NCI-H146 treated with DMSO at 0.1 percent for 48 hours (cell line): ENCODE data around the gene FERMT1.
"Not testable (repeated sequence)": the region's sequence is repeated elsewhere in the genome, so short reads cannot be mapped to it uniquely, and the experiment has no call there.

Experiments used
- DNase-seq: peaks from one replicate; lab custom pipeline; 2025; ENCODE audit not compliant: unreplicated experiment; lab: John Stamatoyannopoulos, UW

FERMT1 gene

DNA sequence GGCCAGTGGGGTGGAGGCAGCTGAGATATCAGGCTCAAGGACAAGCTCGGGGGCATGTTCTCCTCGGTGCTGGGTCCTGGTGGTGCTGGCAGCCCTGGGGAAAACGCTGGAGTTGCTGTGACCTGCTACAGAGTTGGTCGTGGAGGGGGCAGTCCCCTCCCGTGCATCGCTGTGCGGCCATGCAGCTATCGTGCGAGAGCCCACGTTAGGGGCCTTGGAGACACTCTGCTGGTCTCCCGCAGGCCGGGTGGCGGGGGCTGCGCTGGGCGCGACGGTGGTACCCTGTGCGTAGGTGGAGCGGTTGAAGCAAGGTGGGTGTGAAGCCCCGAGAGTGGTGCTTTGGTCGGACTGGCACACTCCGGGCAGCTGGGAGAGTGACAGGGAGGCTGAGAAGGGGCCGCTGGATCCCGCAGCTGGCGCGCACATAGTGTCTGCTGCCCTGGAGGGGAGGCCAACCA is 81.0 kb downstream of the FERMT1 start:
- no peak for DNase-seq

DNA sequence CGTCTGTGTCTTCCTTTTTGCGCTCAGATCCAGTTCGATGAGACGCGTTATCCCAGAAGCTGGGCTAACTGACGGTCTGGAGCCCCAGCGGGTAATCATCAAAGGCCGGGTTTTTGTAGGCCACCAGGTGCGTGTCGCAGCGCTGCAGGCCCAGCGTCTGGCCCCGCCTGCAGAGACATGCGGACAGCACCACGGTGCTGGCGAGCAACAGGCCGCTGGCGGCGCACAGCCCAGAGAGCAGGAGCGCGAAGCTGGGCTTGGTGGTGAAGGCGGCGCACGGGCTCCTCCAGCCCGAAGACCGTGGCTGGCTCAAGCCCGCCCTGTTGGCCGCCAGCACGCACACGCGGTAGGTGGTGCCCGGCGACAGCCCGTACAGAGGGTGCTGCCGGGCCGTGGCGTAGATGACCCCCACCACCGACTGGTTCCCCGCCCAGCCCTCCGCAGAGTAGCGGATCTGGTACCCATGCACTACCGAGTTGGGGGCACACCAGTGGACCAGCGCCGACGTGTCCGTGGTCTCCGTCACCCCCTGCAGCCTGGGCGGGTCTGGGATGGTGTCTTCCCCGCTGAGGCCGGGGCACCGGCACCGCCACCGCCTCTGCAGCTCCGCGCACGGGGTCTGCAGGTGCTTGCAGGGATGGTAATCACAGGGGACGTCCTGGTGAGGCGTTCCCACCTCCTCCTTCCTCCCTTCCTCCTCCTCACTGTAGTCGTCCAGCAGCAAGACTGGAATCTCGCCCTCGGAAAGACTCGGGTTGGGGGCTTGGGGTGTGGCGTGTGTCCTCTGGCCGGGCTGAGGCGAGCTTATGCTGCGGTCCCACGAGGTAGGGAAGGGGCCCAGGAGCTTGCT is 81.6 kb downstream of the FERMT1 start:
- no peak for DNase-seq

DNA sequence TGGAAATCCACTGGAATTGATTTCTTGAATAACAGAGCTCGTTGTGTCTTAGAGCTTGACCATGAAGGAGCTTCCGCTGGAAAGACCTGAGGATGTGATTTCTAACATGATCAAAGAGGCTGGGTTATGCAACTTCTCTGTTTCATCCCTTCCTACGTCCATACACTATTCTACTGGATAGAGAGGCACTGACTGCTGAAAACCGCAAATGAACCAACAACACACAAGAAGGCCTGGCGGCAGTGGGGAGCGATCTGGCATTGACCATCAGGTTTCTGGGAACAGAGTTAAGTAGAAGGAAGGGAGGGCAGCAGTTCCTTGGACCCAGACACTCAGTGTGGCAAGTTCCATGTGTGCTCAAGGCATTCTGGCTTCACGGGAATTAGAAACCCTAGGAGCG is 82.3 kb downstream of the FERMT1 start:
- DNase-seq, result no peak

DNA sequence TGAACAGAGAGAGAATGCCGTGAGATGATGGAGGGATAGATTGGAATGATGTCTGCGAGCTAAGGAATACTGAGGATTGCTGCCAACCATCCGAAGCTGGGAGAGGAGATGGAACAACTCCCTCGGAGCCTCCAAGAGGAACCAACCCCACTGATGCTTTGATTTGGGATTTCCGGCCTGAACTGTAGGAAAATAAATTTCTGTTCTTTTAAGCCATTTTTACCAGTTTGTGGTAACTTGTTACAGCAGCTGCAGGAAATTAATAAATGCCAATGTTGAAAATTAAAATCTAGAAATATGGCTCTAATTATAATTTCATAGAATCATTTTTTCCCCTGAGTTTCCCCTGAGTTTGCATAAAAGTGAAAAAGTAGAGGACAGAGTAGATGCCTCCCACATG is 83.1 kb downstream of the FERMT1 start:
- DNase-seq, result no peak

DNA sequence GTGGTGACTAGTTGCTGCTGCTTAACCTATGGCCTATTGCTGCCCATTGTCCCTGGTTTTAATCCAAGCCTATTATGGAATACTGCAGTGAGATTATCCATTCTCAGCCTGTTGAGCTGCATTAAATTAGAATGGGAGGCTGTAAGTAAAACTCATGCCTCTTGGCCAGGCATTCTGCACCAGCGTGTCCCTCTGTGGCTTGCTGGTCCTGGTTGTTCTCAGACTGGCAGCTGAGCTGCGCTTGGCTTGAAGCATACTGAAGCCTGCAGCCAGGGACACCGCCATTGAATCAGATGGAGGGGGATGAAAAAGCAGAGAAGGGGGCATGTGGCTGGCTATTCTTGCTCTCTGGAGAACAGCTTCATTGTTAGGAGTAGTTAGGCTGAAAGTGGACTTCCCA is 84.6 kb downstream of the FERMT1 start:
- no peak for DNase-seq

DNA sequence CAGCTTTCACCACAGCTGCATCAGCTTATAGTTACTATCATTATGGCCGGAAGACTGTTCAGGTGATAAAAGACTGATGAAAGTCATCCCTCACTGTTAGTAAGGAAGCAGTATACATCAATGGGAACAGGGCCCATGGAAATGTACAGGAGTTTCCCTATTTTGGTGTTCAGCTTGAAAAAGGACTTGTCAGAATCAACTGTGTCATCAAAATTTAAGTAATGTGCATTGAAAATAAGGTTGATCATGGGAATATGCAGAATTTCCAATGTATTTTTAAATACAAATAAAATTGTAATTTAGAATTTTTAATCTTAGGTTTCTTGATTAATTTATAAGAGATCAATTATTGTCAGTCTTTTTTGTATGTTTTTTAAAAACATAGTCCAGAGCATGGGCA is 85.7 kb downstream of the FERMT1 start:
- no peak for DNase-seq

DNA sequence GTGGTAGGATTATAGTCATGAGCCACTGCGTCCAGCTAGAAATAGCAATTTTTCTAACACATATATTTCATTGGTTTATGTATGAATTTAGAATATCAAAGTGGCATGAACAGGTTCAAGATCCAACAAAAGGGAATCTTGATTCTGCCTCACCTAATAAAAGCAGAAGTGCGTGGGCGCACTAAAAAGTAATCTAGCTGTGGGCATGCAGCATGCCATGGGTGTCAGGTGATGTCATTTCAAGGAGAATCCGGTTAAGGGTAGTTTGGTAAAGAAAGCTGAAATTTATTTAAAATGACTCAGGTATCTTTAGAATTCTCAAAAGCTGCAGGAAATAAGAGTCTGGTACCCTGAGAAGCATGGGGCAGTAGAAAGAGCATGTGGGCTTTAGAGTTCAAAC is 86.6 kb downstream of the FERMT1 start:
- no peak for DNase-seq

DNA sequence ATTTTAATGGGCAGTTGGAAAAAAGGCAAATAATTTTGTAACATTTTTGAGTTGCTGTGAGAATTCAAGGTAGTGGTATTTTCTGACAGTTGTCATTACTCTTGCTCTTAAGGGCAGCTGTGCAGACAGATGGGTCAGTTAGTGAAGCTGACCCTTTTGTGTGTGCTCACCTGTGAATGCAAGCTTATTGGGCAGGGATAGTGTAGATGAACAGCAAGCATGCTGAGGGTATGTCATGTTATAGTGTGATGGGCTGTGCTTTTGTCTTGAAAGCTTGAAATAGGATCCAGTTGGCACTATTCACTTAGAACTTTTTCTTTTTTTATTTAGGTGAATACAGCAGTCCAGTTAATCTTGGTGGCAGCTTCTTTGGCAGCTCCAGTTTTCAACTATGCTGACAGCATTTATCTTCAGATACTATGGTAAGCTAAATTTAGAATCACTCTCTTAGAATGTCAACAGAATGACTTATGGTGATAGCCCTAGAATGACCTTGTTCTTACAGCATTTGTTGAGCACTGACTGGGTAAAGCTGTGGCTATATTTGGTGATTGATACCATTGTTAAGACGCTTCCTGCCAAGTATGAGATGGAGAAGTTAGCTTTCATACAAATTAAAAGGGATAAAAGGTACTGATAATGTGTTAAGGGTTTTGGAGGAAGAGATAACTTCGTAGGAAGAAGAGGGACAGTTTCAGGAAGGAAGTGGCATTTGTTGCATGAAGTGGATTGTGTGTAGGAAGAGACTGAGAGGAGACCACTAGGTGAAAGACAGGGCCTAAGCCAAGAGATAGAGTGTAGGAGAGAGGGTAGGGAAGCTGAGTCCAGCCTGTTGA is 88.5 kb downstream of the FERMT1 start:
- no peak for DNase-seq

DNA sequence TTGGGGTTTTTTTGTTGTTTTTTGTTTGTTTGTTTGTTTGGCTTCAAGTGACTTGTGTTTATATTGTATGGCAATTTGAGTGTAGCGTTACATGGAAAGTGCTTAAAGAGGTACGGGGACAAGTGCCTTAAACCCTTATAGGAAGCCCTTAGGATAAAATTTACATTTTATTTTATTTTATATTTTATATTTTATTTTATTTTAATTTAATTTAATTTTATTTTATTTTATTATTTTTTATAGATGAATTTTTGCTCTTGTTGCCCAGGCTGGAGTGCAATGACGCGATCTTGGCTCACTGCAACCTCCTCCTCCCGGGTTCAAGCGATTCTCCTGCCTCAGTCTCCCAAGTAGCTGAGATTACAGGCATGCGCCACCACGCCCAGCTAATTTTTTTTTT is 89.9 kb downstream of the FERMT1 start:
- DNase-seq, result not testable (repeated sequence)

DNA sequence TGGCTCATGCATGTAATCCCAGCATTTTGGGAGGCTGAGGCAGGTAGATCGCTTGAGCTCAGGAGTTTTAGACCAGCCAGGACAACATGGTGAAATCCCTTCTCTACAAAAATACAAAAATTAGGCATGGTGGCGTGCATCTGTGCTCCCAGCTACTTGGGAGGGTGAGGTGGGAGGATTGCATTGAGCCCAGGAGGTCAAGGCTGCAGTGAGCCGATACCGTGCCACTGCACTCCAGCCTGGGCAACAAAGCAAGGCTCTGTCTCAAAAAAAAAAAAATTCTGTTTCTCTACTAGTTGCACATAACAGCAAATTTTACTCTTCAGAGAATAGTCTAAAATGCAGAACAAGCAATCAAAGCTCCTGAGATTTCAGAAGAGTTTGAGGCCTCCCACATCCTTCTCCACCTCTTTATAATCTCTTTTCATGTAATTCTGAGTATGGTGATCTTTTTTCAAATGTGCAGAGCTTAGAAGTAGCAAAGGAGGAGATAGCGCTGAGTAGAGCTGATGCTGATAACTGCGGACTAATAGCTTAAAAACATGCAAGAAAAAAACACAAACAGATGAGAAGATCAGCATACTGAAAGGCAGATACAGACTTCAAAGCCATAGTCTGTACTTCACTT is 92.3 kb downstream of the FERMT1 start:
- DNase-seq, result no peak

DNA sequence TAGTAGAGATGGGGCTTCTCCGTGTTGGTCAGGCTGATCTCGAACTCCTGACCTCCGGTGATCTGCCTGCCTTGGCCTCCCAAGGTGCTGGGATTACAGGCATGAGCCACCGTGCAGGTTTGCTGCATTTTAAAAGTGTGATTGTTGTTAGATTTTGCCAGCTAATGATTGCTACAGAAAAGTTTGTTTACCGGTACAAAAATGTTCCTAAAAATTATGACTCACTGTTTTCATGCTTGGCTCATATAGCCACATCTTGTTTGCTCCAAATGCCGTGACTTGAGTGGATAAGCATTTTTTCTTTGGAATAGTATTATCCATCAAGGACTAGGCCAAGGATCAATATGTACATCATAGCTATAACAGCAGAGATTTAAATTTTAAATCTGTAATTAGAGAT is 93.3 kb downstream of the FERMT1 start:
- DNase-seq, result no peak

DNA sequence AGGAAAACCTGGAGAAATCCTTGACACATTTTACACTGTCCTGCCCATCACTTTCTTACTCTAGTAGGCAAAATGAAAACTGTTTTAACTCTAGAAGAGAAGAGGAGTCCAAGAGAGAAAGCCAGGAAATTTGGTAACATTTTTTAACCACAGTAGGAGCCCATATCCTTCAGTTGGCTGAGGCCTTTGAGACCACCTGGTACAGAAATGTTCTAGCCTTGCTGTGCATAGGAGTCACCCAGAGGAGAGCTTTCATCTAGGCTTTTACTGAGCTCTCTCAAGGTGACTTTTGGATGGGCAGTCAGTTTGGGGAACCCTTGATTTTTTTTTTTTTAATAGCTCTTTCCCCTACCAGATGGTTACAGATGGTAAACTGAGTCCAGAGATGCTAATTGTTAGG is 94.0 kb downstream of the FERMT1 start:
- no peak for DNase-seq

DNA sequence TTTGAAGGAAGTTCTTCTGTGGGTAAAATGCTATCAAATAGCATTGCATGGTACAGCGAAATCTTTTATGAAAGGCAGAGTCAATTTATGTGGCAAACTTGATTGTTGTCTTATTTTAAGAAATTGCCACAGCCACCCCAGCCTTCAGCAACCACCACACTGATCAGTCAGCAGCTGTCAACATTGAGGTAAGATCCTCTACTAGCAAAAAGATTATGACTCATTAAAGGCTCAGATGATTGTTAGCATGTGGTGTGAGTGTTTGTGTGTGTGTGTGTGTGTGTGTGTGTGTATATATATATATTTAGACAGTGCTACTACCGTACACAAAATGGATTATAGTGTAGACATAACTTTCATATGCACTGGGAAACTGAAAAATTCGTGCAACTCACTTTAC is 96.8 kb downstream of the FERMT1 start:
- DNase-seq, result no peak
